ENCODE results near the gene SPATA45.

DNA sequence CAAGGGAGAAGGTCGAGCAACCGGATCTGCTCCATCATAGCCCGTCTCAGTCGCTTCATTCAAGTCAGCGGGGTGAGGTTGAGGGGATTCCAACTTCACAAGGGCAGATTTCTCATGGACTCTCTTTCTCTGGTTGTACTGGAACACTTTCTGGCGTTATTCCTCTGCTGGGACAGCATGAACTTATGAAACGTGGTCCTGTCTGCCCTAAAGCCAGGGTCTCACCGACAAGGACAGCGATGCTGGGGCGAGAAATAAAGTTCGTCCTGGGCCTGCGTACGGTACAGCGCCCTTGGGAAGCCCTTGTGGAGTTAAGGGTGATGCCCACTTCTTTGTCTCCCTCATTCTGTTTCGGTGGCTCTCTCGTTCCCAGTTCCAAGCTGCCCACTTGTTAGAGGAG lies 9.3 kb upstream of the SPATA45 start:
- TF ChIP-seq CTCF (IDR thresholded peaks at IDR 0.05) (no peak), POLR2A (IDR thresholded peaks at IDR 0.05) (no peak)
